Loucy (cell line): ENCODE data around the gene PADI6.

Experiments used
- EZH2phosphoT487 ChIP-seq: fragments of 200-600 bp; IDR thresholded peaks from 2 replicates; pipeline ENCODE4 v1.6.1; 2018; ENCODE audit warnings: antibody characterized with exemption, mild to moderate bottlenecking, moderate library complexity, borderline replicate concordance
- TF ChIP-seq, protein P1 (sequence below): fragments of 200-600 bp; sonication (generic); conservative IDR thresholded peaks from 2 replicates; pipeline ENCODE4 v1.5.1; 2014; ENCODE audit warnings: mild to moderate bottlenecking, antibody characterized with exemption, low read length

- TF ChIP-seq, protein P1, sequence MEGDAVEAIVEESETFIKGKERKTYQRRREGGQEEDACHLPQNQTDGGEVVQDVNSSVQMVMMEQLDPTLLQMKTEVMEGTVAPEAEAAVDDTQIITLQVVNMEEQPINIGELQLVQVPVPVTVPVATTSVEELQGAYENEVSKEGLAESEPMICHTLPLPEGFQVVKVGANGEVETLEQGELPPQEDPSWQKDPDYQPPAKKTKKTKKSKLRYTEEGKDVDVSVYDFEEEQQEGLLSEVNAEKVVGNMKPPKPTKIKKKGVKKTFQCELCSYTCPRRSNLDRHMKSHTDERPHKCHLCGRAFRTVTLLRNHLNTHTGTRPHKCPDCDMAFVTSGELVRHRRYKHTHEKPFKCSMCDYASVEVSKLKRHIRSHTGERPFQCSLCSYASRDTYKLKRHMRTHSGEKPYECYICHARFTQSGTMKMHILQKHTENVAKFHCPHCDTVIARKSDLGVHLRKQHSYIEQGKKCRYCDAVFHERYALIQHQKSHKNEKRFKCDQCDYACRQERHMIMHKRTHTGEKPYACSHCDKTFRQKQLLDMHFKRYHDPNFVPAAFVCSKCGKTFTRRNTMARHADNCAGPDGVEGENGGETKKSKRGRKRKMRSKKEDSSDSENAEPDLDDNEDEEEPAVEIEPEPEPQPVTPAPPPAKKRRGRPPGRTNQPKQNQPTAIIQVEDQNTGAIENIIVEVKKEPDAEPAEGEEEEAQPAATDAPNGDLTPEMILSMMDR: no peak
- no peak for TF ChIP-seq EZH2phosphoT487
Observed at GRCh38 chr1:17375651-17376050, 3.7 kb downstream of the PADI6 start.
